ENCODE measurements around the gene C18orf32.

GRCh38 chr18:49461602-49461977 lies 25.4 kb downstream of the C18orf32 start:
- TF ChIP-seq EZH2 (IDR thresholded peaks at IDR 0.05; ENCODE audit: borderline replicate concordance) (no peak), CTCF (IDR thresholded peaks at IDR 0.05; ENCODE audit: poor library complexity) (no peak)
